HG02678 (cell line): ENCODE results near the gene GLRX5.
A peak's percentile ranks its signal among the peaks of the same experiment; 100 is the strongest.

ENCODE experiments used
- ATAC-seq: cut with Tn5 transposase; IDR thresholded peaks from one replicate; pipeline ENCODE4 v1.9.1; 2021; ENCODE audit warnings: mild to moderate bottlenecking, moderate library complexity; ENCODE audit not compliant: unreplicated experiment

Gene GLRX5

DNA sequence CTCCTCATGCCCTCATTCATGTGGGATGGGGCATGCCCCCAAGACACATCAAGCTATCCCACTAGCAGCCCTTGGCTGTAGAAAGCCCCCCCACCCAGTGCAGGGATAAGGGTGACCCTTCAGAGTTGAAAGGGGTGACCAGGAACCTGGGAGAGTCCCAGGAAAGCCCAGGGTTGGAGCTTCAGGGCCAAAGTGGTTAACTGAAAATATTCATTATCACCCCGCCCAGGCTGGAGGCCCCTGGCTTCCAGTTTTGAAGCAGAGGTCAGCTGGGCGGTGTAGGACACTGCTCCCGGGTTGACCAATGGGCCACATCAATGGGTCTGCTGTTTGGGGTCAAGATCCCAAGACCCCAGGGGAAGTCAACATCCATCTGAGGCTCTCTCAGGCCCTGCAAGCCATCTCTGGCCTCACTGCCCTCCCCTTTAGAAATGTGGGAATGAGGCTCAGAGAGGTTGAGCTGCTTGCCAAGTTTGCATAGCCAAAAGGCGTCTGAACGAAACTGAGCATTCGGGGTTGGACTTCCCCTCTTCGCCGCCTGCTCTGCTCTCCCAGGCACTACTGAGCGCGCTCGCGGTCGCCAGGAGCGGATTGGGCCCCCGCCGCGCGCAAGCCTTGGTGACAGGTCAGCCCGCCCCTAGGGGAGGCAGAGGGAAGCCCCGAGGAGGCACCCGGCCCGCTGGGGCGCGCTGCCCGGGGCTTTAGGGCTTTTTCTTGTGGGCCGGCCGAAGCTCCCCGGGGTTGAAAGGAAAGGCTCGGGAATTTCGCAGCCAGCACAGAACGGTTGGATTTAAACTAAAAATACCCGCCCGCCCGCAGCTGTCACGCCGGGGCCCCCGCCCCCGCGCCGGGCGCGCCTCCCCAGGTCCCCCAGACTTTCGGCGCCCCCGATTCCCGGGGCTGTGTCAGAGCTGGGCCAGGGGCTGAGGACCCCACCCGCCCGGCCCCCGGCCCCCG lies 19.0 kb upstream of the GLRX5 start:
- ATAC-seq: peak; percentile 78

GRCh38 chr14:95516554-95517181 lies 18.2 kb upstream of the GLRX5 start, which contains the start of gene SYNE3:
SYNE3 (minus strand) TSS chr14:95516650; CDS start chr14:95475821, 40,829 bp downstream.
- ATAC-seq: peak; percentile 42

DNA sequence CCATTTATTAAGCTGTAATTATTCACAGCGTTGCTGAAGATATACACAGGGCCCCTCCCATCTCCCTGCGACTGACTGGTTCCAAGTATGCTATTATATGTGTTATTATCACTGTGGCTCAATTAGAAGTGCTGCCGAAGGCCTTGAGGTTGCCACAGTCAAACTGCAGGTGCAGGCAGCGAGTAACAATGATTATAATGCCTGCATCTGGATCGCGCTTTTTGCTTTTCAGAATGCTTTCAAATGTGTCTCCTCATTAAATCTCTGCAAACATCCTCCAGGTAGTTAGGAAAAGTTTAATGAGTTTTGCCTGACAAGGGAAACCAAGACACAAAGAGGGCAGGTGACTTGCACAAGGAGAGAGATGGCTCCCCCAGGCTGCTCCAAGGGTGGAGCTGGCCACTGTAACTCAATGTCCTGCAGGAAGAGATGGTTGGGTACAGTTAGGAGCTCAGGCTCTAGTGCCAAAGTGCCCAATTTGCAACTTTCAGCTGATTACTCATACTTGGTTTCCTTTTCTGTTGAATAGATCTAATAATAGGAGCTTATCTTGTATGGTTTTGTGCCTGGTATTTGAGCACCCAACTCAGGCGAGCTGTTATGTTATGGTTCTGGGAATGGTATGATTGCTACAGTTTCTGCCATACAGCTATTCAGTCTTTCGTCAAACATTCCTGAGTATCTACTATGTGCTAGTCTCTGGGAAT lies 16.7 kb upstream of the GLRX5 start:
- ATAC-seq: no peak

DNA sequence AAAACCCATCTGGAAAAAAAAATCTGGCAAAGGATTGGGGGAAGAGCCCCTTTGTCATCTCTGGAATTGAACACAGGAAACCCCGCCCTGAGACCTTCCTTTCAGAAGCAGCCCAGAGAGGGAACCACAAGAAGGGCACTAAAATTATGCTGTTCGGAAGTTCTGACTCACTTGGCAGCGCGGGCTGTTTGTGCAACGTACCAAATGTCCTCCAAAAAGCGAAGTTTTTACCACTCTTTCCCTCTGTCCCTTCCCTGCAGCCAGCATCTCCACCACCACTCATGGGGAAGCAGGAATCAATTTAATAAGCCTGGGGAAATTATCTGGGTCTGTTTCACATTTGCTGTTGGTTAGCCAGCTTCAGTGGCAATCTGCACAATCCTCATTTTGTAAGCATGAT lies 15.2 kb upstream of the GLRX5 start:
- ATAC-seq: peak; percentile 25

GRCh38 chr14:95520346-95520745 lies 14.5 kb upstream of the GLRX5 start:
- no peak for ATAC-seq

GRCh38 chr14:95521001-95521400 lies 13.8 kb upstream of the GLRX5 start:
- no peak for ATAC-seq

DNA sequence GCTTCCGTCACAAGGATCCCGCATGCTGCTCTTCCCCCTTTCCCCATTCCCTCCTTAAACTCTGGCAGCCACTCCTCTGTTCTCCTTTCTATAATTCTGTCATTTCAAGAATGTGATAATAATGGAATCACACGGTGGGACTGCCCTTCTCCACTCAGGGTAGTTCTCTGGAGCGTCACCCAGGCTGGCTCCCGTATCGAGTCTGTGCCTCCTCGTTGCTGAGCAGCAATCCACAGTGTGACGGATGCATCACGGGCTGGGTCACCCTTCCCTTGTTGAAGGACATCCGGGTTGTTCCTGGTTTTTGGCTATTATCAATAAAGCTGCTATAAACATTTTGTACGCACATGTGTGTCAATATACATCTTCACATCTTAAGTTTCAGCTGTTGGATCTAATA lies 12.7 kb upstream of the GLRX5 start:
- ATAC-seq: no peak

GRCh38 chr14:95522556-95522955 lies 12.3 kb upstream of the GLRX5 start:
- no peak for ATAC-seq

- no peak for ATAC-seq
Measured at GRCh38 chr14:95523051-95523814, 11.6 kb upstream of the GLRX5 start.

DNA sequence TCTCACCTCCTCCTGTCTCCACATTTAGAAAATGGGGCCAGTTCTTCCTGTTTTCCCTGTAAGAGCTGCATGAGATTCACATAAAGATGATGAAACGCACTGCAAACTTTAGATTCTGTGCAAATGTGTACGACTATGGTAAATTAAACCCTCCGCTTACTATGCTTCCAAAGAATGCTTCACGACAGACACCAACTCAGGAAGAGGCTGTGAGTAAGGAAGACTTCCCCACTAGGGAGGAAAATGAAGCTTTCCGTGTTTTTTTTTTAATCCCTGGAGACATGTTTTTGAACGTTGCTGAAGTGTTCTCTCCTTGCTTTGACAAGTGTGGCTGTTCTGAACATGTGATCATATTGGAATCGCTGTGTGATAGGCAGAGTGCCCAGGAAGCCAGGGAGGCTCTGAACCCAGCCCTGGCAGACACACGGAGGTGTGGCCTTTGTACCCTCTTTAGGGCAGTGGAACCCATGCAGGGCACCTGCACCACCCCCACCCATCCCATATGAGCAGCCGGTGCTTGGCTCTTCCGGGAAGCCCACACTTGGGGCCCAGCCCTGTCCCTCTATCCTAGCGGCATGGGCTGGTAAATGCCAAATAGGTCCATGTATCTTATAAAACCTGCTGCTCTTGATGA lies 10.9 kb upstream of the GLRX5 start:
- no peak for ATAC-seq

DNA sequence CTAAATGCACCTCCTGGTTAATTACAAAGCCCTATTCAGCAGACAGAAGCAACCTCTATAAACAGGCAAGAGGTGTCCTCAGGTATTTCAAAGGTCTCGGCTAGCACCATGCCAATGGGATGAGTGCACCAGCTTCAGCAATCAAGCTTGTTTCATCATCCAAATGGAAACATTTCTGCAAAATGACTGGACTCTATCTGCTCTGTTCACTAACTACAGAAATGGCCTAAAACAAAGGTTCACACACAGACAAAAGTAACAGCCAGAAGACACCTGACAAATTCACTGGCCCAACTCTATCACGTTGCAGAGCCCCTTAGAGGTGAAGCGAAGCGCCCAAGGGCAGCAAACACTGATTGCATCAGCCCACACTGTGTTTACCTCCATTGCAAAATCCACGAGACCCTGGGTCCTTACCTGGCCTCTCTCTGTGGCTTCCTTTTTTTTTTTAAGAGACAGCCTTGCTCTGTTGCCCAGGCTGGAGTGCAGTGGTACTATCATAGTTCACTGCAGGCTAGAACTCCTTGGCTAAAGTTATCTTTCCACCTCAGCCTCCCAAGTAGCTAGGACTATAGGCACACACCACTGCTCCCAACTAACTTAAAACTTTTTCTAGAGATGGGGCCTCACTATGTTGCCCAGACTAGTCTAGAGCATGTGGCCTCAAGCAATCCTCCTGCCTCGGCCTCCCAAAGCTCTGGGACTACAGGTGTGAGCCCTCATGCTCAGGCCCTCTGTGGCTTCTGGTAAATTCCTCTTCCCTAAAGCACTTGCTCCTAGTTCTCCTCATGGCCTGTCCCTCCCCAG lies 9.9 kb upstream of the GLRX5 start:
- ATAC-seq: no peak

DNA sequence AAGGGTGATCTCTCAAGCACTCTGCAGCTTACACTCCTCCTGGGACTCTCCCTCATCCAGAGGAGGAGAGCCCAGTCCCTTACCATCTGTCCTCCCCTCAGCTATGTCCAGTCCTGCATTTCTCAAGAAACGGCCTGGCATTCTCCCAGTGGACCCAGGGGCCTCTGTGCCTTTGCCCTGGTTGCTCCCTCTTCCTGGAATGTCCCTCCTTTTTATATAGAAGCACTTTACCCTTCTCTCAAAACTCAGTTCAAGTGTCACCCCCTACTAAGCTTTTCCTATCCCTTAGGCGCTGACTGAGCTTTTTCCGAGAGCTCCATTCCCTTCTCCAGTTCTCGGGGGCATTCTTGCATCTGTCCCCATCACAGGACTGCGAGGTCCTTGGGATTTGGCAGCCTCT lies 8.9 kb upstream of the GLRX5 start:
- no peak for ATAC-seq

- no peak for ATAC-seq
Measured at GRCh38 chr14:95526483-95527386, 8.1 kb upstream of the GLRX5 start.

DNA sequence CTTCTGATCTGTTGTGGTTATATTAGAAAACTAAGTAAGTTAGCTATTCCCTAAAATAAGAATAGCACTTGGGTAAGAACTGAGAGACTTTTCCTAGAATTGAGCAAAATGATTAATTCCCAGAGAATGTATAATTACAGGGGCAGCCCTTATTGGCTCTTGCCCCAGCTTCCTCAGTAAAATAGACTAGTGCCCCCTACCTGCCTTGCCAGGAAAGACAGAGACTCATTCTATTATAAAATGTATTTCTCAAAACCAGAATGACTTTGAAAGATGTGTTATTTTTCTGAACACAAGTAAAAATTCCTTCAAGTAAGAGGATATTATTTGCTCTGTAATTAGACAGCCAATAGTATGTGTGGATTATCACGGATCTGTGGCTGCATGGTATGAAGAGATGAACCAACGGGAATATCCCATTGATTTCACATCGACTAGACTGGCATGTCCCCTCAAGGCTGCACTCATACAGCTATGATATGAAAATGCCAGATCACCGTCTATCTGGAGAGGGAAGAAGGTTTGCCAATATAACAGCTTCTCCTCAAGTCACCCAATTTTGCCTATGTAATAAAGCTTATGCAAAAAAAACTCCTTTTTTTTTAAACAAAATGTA lies 7.4 kb upstream of the GLRX5 start:
- no peak for ATAC-seq

DNA sequence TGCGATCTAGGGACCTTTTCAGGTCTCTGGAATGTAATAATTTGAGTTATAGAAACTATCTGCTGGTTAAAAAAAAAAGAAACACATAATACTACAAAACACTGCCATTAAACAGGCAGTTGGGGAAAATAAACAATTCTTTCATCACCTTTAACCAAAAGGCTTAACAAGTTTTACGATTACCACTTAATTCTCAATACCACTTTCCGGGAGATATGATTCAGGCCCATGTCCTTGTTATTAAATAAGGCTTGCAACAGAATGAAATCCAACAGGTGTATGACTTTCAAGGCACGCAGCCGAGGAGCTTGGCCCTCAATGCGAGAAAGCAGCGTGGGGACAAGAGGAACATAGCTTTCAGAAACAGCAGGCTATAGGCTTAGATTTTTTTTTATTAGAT lies 5.6 kb upstream of the GLRX5 start:
- ATAC-seq: no peak

GRCh38 chr14:95530473-95531276 lies 4.2 kb upstream of the GLRX5 start:
- no peak for ATAC-seq

DNA sequence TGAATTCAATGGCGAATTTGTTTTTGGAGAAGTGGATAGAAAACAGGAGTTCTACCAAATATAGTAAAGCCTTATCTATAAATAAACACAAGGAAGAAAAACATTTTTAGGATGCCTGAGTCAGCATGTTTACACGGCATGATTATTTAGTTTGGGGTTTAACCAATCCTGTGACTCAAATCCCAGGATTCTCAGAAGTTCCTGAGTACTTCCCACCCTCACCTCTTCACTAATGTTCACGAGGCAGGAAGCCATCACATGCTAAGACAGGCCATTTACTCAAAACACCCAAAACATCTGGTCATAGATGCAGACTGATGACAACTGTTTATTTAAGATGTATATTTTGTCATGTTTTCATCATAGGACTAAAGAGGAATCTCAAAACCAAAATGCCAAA lies 3.4 kb upstream of the GLRX5 start:
- ATAC-seq: no peak
